ENCODE measurements around the gene MCC.

Gene MCC

GRCh38 chr5:113047733-113048652, 440.3 kb downstream of the MCC start:
- TF ChIP-seq TCF12 (IDR thresholded peaks at IDR 0.05; ENCODE audit: low read depth): no peak
- TF ChIP-seq, protein P1, sequence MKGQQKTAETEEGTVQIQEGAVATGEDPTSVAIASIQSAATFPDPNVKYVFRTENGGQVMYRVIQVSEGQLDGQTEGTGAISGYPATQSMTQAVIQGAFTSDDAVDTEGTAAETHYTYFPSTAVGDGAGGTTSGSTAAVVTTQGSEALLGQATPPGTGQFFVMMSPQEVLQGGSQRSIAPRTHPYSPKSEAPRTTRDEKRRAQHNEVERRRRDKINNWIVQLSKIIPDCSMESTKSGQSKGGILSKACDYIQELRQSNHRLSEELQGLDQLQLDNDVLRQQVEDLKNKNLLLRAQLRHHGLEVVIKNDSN (IDR thresholded peaks at IDR 0.05): no peak
- no peak for TF ChIP-seq TAF1 (IDR thresholded peaks at IDR 0.05; ENCODE audit: low read depth)
- no peak for TF ChIP-seq CEBPB (IDR thresholded peaks at IDR 0.05)
- no peak for TF ChIP-seq CREB1 (IDR thresholded peaks at IDR 0.05; ENCODE audit: low read depth)
- no peak for TF ChIP-seq EP300 (IDR thresholded peaks at IDR 0.05; ENCODE audit: borderline replicate concordance)
- TF ChIP-seq, protein P2, sequence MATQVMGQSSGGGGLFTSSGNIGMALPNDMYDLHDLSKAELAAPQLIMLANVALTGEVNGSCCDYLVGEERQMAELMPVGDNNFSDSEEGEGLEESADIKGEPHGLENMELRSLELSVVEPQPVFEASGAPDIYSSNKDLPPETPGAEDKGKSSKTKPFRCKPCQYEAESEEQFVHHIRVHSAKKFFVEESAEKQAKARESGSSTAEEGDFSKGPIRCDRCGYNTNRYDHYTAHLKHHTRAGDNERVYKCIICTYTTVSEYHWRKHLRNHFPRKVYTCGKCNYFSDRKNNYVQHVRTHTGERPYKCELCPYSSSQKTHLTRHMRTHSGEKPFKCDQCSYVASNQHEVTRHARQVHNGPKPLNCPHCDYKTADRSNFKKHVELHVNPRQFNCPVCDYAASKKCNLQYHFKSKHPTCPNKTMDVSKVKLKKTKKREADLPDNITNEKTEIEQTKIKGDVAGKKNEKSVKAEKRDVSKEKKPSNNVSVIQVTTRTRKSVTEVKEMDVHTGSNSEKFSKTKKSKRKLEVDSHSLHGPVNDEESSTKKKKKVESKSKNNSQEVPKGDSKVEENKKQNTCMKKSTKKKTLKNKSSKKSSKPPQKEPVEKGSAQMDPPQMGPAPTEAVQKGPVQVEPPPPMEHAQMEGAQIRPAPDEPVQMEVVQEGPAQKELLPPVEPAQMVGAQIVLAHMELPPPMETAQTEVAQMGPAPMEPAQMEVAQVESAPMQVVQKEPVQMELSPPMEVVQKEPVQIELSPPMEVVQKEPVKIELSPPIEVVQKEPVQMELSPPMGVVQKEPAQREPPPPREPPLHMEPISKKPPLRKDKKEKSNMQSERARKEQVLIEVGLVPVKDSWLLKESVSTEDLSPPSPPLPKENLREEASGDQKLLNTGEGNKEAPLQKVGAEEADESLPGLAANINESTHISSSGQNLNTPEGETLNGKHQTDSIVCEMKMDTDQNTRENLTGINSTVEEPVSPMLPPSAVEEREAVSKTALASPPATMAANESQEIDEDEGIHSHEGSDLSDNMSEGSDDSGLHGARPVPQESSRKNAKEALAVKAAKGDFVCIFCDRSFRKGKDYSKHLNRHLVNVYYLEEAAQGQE (IDR thresholded peaks at IDR 0.05; ENCODE audit: low read depth): no peak

- no peak for TF ChIP-seq YY1 (IDR thresholded peaks at IDR 0.05; ENCODE audit: low read depth)
- TF ChIP-seq CEBPB (IDR thresholded peaks at IDR 0.05): no peak
- TF ChIP-seq, protein P2 (IDR thresholded peaks at IDR 0.05; ENCODE audit: low read depth): no peak
- TF ChIP-seq TEAD4 (IDR thresholded peaks at IDR 0.05): peak; percentile 41; the same call in 1 of the 2 replicates
- no peak for TF ChIP-seq RAD21 (IDR thresholded peaks at IDR 0.05; ENCODE audit: low read depth)
- TF ChIP-seq NFIC (IDR thresholded peaks at IDR 0.05): peak; percentile 59; the same call in 1 of the 2 replicates
- no peak for TF ChIP-seq FOXM1 (IDR thresholded peaks at IDR 0.05; ENCODE audit: borderline replicate concordance, low read depth)
- TF ChIP-seq, protein P3, sequence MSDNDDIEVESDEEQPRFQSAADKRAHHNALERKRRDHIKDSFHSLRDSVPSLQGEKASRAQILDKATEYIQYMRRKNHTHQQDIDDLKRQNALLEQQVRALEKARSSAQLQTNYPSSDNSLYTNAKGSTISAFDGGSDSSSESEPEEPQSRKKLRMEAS (IDR thresholded peaks at IDR 0.05): no peak
- no peak for TF ChIP-seq CREB1 (IDR thresholded peaks at IDR 0.05; ENCODE audit: low read depth)
- TF ChIP-seq EP300 (IDR thresholded peaks at IDR 0.05; ENCODE audit: borderline replicate concordance): no peak
- TF ChIP-seq TCF12 (IDR thresholded peaks at IDR 0.05; ENCODE audit: low read depth): no peak
- TF ChIP-seq, protein P1 (IDR thresholded peaks at IDR 0.05): peak; percentile 56; the same call in 1 of the 2 replicates
- no peak for TF ChIP-seq EGR1 (IDR thresholded peaks at IDR 0.05)
- no peak for TF ChIP-seq ZBTB7A (IDR thresholded peaks at IDR 0.05; ENCODE audit: low read depth)
- no peak for TF ChIP-seq TAF1 (IDR thresholded peaks at IDR 0.05; ENCODE audit: low read depth)
These were observed 441.0 kb downstream of the MCC start for GRCh38 chr5:113047234-113047633.

DNA sequence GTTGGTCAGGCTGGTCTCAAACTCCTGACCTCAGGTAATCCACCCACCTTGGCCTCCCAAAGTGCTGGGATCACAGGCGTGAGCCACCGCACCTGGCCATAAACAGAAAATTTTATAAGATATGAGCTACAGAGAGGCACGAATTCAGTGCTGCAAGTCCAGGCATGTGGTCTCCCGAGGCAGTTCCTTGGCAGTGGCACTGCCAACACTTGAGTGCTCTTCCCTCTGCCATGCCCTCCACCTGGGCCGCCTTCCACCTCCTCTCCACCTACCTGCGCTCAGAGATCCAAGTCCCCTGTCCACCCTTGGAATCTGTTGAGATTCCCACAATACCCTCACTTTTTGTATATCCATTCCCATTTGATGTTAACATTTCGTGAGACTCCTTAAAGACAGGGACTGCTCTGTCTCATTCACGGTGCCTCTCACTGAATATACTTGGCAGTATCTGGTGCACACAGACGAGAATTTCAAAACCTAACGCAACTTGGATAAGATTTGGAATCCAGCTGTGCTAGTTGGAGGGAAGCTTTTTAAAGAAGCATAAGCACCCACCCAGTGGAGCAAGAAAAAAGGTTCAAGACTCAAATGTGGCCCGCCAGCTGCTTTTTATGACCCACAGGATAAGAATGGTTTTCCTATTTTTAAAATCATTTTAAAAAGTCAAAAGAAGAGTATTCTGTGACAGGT, 443.3 kb downstream of the MCC start:
- no peak for TF ChIP-seq NFIC (IDR thresholded peaks at IDR 0.05)
- TF ChIP-seq TAF1 (IDR thresholded peaks at IDR 0.05; ENCODE audit: low read depth): no peak
- no peak for TF ChIP-seq EP300 (IDR thresholded peaks at IDR 0.05; ENCODE audit: borderline replicate concordance)
- TF ChIP-seq CREB1 (IDR thresholded peaks at IDR 0.05; ENCODE audit: low read depth): no peak
- TF ChIP-seq TCF12 (IDR thresholded peaks at IDR 0.05; ENCODE audit: low read depth): no peak
- TF ChIP-seq EGR1 (IDR thresholded peaks at IDR 0.05): no peak
- TF ChIP-seq YY1 (IDR thresholded peaks at IDR 0.05; ENCODE audit: low read depth): no peak
- no peak for TF ChIP-seq TEAD4 (IDR thresholded peaks at IDR 0.05)
- no peak for TF ChIP-seq RAD21 (IDR thresholded peaks at IDR 0.05; ENCODE audit: low read depth)
- TF ChIP-seq, protein P2 (IDR thresholded peaks at IDR 0.05; ENCODE audit: low read depth): no peak
- no peak for TF ChIP-seq CEBPB (IDR thresholded peaks at IDR 0.05)
- TF ChIP-seq, protein P1 (IDR thresholded peaks at IDR 0.05): no peak
- TF ChIP-seq, protein P3 (IDR thresholded peaks at IDR 0.05): no peak
- no peak for TF ChIP-seq FOXM1 (IDR thresholded peaks at IDR 0.05; ENCODE audit: borderline replicate concordance, low read depth)

Measured in Ishikawa (cell line).